Measurements from ENCODE around the gene B4GALNT3. TPM values are rescaled to one million over a fixed set of nuclear protein-coding genes. Genes with fewer than 3 reads are reported as not detected.
A peak's percentile ranks its signal among the peaks of the same experiment; 100 is the strongest.

The B4GALNT3 gene
- total RNA-seq, 2 experiments from 2014 or later = 0.37 to 0.64 TPM

DNA sequence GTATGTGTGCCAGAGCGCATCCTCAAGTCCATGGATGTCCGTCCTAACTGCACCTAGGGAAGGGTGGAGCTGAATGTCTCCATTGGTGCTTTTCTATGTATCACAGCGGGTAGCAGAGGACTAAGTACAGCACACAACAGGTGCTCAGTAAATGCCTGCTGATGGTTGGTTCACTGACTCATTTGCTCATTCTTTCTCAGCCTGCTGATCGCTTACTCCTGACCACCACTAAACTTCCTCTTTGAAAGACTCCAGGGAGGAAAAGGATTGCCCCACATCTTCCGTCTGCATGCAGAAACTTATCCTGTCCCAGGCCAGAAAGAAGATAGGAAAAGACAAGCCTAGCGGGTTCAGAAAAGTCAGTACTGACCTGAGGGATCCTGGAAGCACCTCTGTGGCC lies 66.3 kb downstream of the B4GALNT3 start:
- Mint-ChIP-seq H3K27me3 (no peaks in the 10 kb centered on the region), H3K4me3 (no peak overlapping the region), H3K36me3 (no peaks in the 10 kb centered on the region), H3K4me1 (no peaks in the 10 kb centered on the region), H3K9me3 (ENCODE audit: low read depth) (peaks cover 2% of the 10 kb centered on the region), H3K27ac (no peak overlapping the region)
- CTCF ChIA-PET = interaction anchor here (0.9 kb wide), 1 partner anchor 15 kb away, joined by 3 read pairs; no protein-coding TSS in a partner anchor
- DNase-seq (no peak), ATAC-seq (no peak)

DNA sequence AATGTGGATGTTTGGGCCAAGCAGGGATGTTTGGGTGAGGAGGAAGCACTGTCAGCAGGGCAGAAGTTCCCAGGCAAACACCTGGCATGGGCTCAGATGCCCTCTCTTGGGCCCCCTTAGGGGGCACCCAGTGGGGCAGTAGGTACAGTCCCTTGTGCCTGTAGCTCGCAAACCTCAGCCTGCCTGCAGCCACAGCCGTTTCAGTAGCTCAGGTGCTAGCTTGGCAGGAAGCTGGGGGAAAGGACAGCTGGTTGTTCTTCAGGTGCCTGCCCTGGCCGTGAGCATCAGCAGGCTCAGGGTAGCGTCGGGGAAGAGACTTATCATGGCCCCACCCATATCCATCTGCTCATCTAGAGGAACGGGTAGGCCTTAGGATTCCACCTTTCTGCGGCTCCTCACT lies 67.5 kb downstream of the B4GALNT3 start:
- CTCF ChIA-PET = interaction anchor here (1.5 kb wide), 1 partner anchor 20 kb away, joined by 6 read pairs; no protein-coding TSS in a partner anchor
- no peak for DNase-seq
- Mint-ChIP-seq H3K4me3 (no peak overlapping the region), H3K36me3 (no peaks in the 10 kb centered on the region), H3K27me3 (no peaks in the 10 kb centered on the region), H3K9me3 (ENCODE audit: low read depth) (peaks cover 6% of the 10 kb centered on the region), H3K27ac (no peak overlapping the region), H3K4me1 (no peaks in the 10 kb centered on the region)
- no peak for ATAC-seq

GRCh38 chr12:527729-528128 lies 68.0 kb downstream of the B4GALNT3 start:
- Mint-ChIP-seq H3K4me3 (no peak overlapping the region), H3K27me3 (no peaks in the 10 kb centered on the region), H3K27ac (no peak overlapping the region), H3K36me3 (no peaks in the 10 kb centered on the region), H3K9me3 (ENCODE audit: low read depth) (peaks cover 7% of the 10 kb centered on the region), H3K4me1 (no peaks in the 10 kb centered on the region)
- DNase-seq (no peak), ATAC-seq (no peak)
- CTCF ChIA-PET = interaction anchor here (0.9 to 1.5 kb wide), 2 partner anchors 19 to 41 kb away, joined by 3 to 6 read pairs; no protein-coding TSS in a partner anchor

- Mint-ChIP-seq H3K9me3 (ENCODE audit: low read depth) (peaks cover 7% of the 10 kb centered on the region), H3K27me3 (no peaks in the 10 kb centered on the region), H3K4me3 (no peak overlapping the region), H3K36me3 (no peaks in the 10 kb centered on the region), H3K4me1 (no peaks in the 10 kb centered on the region), H3K27ac (no peak overlapping the region)
- ATAC-seq (no peak), DNase-seq (no peak)
- CTCF ChIA-PET = no interaction called here
These were observed 70.6 kb downstream of the B4GALNT3 start for GRCh38 chr12:530308-530707.

DNA sequence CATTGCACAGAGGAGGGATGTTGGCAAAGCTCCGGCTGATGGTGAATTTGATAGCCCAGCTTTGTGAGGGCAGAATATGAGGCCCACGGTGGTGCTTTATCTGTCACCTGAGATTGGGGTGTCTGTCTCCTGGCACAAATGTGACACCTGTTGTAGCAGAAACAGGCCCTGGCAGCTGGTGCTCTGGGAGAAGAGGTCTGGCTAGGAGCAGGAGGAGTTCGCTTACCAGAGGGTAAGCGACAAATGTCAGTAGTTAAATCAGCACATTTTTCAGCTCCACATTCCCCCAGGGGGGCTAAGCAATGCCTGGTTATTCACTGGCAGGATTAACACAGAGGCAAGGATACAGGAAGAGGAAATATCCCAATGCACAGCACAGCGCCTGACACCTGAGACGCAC lies 71.1 kb downstream of the B4GALNT3 start:
- CTCF ChIA-PET = interaction anchor here (0.8 kb wide), 1 partner anchor 66 kb away, joined by 3 read pairs; no protein-coding TSS in a partner anchor
- Mint-ChIP-seq H3K9me3 (ENCODE audit: low read depth) (peaks cover 7% of the 10 kb centered on the region), H3K27me3 (no peaks in the 10 kb centered on the region), H3K4me1 (no peaks in the 10 kb centered on the region), H3K36me3 (no peaks in the 10 kb centered on the region), H3K27ac (no peak overlapping the region), H3K4me3 (no peak overlapping the region)
- ATAC-seq = no peak
- DNase-seq = no peak

DNA sequence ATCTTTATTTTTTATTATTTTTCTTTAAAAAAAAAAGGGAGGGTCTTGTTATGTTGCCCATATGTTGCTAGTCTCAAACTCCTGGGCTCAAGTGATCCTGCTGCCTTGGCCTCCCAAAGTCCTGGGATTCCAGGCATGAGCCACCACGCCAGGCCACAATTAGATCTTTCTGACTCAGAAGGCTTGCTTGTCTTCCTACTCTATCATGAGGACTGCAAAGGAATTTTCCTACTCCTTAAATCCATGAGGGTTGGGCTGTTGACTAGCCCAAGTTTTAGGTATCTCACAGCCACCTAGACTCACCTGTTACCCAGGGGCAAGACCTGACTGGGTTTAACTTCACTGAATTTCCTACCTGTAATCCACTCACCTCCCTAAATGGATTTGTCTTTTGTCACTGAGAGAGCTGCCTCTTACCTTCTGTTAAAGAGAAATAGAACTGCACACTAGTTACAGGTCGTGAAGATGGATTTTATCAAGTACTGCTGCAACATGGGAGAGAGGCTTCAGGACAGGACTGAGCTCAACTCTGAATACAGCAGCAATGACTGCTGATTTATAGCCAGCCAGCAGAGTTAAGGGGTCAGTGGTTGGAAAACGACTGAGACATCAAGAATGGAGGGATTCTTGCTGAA lies 72.3 kb downstream of the B4GALNT3 start:
- CTCF ChIA-PET = interaction anchor here (0.9 to 1.9 kb wide), 3 partner anchors 12 to 47 kb away, joined by 3 to 7 read pairs (median 4); no protein-coding TSS in a partner anchor
- H3K9me3 Mint-ChIP-seq (ENCODE audit: low read depth) = peaks cover 7% of the 10 kb centered on the region

GRCh38 chr12:532908-533565 lies 73.3 kb downstream of the B4GALNT3 start:
- no peak overlapping the region for H3K4me3 Mint-ChIP-seq
- ATAC-seq (no peak), DNase-seq (no peak)
- H3K27me3 Mint-ChIP-seq = no peaks in the 10 kb centered on the region
- H3K36me3 Mint-ChIP-seq = no peaks in the 10 kb centered on the region
- H3K4me1 Mint-ChIP-seq = no peaks in the 10 kb centered on the region
- CTCF ChIA-PET = interaction anchor here (0.9 to 1.9 kb wide), 3 partner anchors 13 to 48 kb away, joined by 3 to 7 read pairs (median 4); no protein-coding TSS in a partner anchor
- H3K9me3 Mint-ChIP-seq (ENCODE audit: low read depth) = peaks cover 7% of the 10 kb centered on the region
- H3K27ac Mint-ChIP-seq = no peak overlapping the region

More for the DNA sequence above, 72.3 kb downstream of the B4GALNT3 start:
- H3K4me3 Mint-ChIP-seq = no peak overlapping the region
- no peaks in the 10 kb centered on the region for H3K36me3 Mint-ChIP-seq
- H3K27ac Mint-ChIP-seq = no peak overlapping the region
- ATAC-seq = no peak
- DNase-seq = no peak
- no peaks in the 10 kb centered on the region for H3K27me3 Mint-ChIP-seq
- no peaks in the 10 kb centered on the region for H3K4me1 Mint-ChIP-seq

- Mint-ChIP-seq H3K4me3 (no peak overlapping the region), H3K4me1 (peaks cover 2% of the 10 kb centered on the region), H3K27ac (no peak overlapping the region), H3K27me3 (no peaks in the 10 kb centered on the region), H3K36me3 (no peaks in the 10 kb centered on the region), H3K9me3 (ENCODE audit: low read depth) (peaks cover 7% of the 10 kb centered on the region)
- no peak for ATAC-seq
- CTCF ChIA-PET = interaction anchor here (1.4 to 1.9 kb wide), 2 partner anchors 13 to 14 kb away, joined by 4 to 7 read pairs; no protein-coding TSS in a partner anchor
- DNase-seq = no peak
These were observed 74.0 kb downstream of the B4GALNT3 start for GRCh38 chr12:533718-534117.

- DNase-seq (no peak), ATAC-seq (no peak)
- CTCF ChIA-PET = no interaction called here
- H3K36me3 Mint-ChIP-seq = no peaks in the 10 kb centered on the region
- peaks cover 6% of the 10 kb centered on the region for H3K4me1 Mint-ChIP-seq
- H3K27me3 Mint-ChIP-seq = no peaks in the 10 kb centered on the region
- no peak overlapping the region for H3K4me3 Mint-ChIP-seq
- no peak overlapping the region for H3K27ac Mint-ChIP-seq
- peaks cover 7% of the 10 kb centered on the region for H3K9me3 Mint-ChIP-seq (ENCODE audit: low read depth)
These were observed 74.5 kb downstream of the B4GALNT3 start for GRCh38 chr12:534216-534615.

DNA sequence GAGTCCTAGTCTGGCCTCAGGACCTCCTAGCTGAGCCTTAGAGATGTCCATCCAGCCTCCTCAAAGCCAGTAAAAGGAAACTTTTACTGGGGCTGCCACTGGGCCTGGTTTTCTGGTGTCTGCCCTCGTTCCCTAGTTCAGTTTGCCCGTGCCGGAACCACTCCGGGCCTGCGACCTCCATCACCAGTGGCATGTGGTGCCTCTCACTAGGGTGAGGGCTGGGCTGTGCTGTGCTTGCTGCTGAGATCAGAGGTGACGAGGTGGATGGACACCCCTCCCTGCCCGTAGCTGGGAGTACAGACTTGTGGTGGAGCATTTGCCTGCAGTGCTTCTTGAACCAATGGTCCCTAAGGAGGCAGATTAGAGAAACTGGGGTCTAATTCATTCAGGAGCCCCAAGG lies 75.7 kb downstream of the B4GALNT3 start:
- Mint-ChIP-seq H3K27ac (no peak overlapping the region), H3K36me3 (no peaks in the 10 kb centered on the region), H3K4me1 (peaks cover 7% of the 10 kb centered on the region), H3K4me3 (no peak overlapping the region), H3K27me3 (no peaks in the 10 kb centered on the region), H3K9me3 (ENCODE audit: low read depth) (peaks cover 7% of the 10 kb centered on the region)
- ATAC-seq (no peak), DNase-seq (no peak)
- CTCF ChIA-PET = interaction anchor here (1.4 to 7.1 kb wide), 2 partner anchors 12 to 81 kb away, joined by 11 to 65 read pairs; no protein-coding TSS in a partner anchor

DNA sequence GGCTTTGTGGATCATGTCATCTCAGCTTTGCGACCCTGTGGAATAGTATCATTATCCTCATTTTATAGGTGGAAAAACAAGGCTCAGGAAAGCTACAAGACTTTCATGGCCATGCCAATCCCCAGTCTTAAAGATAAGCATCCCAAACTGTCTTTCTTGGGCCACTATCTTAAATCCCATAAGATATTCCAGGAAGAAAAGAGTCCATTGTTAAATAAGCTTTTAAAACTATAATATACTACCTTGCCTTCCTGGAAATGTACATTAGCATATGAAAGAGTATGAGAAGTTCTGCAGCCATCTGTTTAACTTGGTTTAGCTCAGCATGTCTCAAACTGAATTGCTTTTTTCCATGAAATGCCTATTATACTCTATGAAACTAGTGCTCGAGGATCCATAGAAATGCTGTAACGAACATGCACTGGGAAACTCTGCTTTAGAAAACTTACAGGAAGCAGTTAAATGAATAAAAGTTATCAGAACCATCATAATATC lies 77.1 kb downstream of the B4GALNT3 start:
- ATAC-seq = no peak
- no peak overlapping the region for H3K27ac Mint-ChIP-seq
- no peaks in the 10 kb centered on the region for H3K27me3 Mint-ChIP-seq
- peaks cover 5% of the 10 kb centered on the region for H3K9me3 Mint-ChIP-seq (ENCODE audit: low read depth)
- no peak for DNase-seq
- peaks cover 7% of the 10 kb centered on the region for H3K4me1 Mint-ChIP-seq
- CTCF ChIA-PET = interaction anchor here (1.2 to 7.1 kb wide), 3 partner anchors 10 to 82 kb away, joined by 3 to 65 read pairs (median 11); no protein-coding TSS in a partner anchor
- H3K4me3 Mint-ChIP-seq = no peak overlapping the region
- no peaks in the 10 kb centered on the region for H3K36me3 Mint-ChIP-seq

GRCh38 chr12:537772-538171 lies 78.0 kb downstream of the B4GALNT3 start:
- no peak for DNase-seq
- CTCF ChIA-PET = interaction anchor here (1.0 to 7.1 kb wide), 5 partner anchors 10 to 95 kb away, joined by 3 to 65 read pairs (median 7); no protein-coding TSS in a partner anchor

GRCh38 chr12:538731-539539 lies 79.2 kb downstream of the B4GALNT3 start:
- CTCF ChIA-PET = interaction anchor here (1.0 to 7.1 kb wide), 6 partner anchors 9 to 96 kb away, joined by 3 to 65 read pairs (median 6); no protein-coding TSS in a partner anchor
- H3K9me3 Mint-ChIP-seq (ENCODE audit: low read depth) = no peaks in the 10 kb centered on the region
- no peak for DNase-seq
- no peak overlapping the region for H3K4me3 Mint-ChIP-seq
- H3K36me3 Mint-ChIP-seq = no peaks in the 10 kb centered on the region
- ATAC-seq = peak; percentile 69
- peaks cover 7% of the 10 kb centered on the region for H3K4me1 Mint-ChIP-seq
- H3K27ac Mint-ChIP-seq = peak overlapping the region; percentile 54
- no peaks in the 10 kb centered on the region for H3K27me3 Mint-ChIP-seq

More at GRCh38 chr12:537772-538171, 78.0 kb downstream of the B4GALNT3 start:
- Mint-ChIP-seq H3K36me3 (no peaks in the 10 kb centered on the region), H3K27ac (no peak overlapping the region), H3K9me3 (ENCODE audit: low read depth) (no peaks in the 10 kb centered on the region), H3K4me1 (peaks cover 7% of the 10 kb centered on the region), H3K4me3 (no peak overlapping the region), H3K27me3 (no peaks in the 10 kb centered on the region)
- ATAC-seq = no peak
